Subcutaneous adipose tissue (tissue), 4 donors: ENCODE measurements around the gene PDIA4. TPM values are rescaled to one million over a fixed set of nuclear protein-coding genes. Genes with fewer than 3 reads are reported as not detected.

Experiments
- CTCF ChIP-seq: fragments of 450-650 bp; IDR thresholded peaks from one replicate; pipeline ENCODE4 v1.5.1; 2016; ENCODE audit warnings: low read depth, mild to moderate bottlenecking, control low read depth, antibody characterized with exemption, moderate library complexity
- total RNA-seq, 4 donors: library from RNA; depleted of rRNA; stranded (reverse); fragments of >200 nt; gene quantifications; one replicate each; pipeline ENCODE4 v1.1.0, GENCODE V29; 2016

The PDIA4 gene
- total RNA-seq, 4 donors from 2014 or later, result 27.9 to 72.4 (median 56.3) TPM

- TF ChIP-seq CTCF, result no peak
Measured at GRCh38 chr7:148973256-148973655, 55.0 kb downstream of the PDIA4 start.

- no peak for TF ChIP-seq CTCF
Measured at GRCh38 chr7:148972375-148972774, 55.9 kb downstream of the PDIA4 start.

GRCh38 chr7:148967602-148968001 lies 60.7 kb downstream of the PDIA4 start:
- no peak for TF ChIP-seq CTCF

- no peak for TF ChIP-seq CTCF
Measured at GRCh38 chr7:148967032-148967372, 61.3 kb downstream of the PDIA4 start.

- no peak for TF ChIP-seq CTCF
Measured at GRCh38 chr7:148964483-148965267, 63.6 kb downstream of the PDIA4 start.

GRCh38 chr7:148963583-148964482 lies 64.5 kb downstream of the PDIA4 start:
- no peak for TF ChIP-seq CTCF

- TF ChIP-seq CTCF, result no peak
Measured at GRCh38 chr7:148962823-148963582, 65.3 kb downstream of the PDIA4 start.
